OCI-LY1 (cell line): ENCODE results near the gene IRX2.

ENCODE experiments used
- EZH2 ChIP-seq: fragments of 200-600 bp; sonication (generic), shearing (Covaris generic); IDR thresholded peaks from 2 replicates; pipeline ENCODE4 v1.8.0; 2017; ENCODE audit warnings: borderline replicate concordance, mixed run types, mild to moderate bottlenecking, antibody characterized with exemption, low read length, moderate library complexity, mixed read lengths
- TF ChIP-seq, protein P1 (sequence below): fragments of 200-600 bp; sonication (generic), shearing (Covaris generic); IDR thresholded peaks from 2 replicates; pipeline ENCODE4 v1.5.1; 2017; ENCODE audit warnings: mild to moderate bottlenecking, antibody characterized with exemption, low read length, moderate library complexity, mixed read lengths

DNA sequence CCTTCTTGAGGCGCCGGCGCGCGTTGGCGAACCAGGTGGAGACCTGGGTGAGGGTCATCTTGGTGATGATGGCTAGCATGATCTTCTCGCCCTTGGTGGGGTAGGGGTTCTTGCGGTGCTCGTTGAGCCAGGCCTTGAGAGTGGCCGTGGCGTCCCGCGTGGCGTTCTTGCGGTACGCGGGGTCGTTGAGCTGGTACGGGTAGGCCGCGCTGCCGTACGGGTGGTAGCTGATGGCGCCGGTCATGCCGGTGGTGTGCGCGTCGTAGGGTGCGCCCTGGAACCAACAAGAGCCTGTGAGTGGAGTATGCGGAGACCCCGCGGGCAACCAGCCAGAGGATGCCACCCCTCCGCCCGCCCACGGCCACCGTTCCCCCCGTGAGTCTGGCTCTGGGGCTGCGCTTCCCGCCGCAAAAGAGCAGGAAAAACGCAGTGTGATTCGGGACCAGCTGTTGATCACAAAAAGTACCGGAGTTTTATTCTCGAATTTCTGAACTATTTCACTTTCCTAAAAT lies 1.9 kb downstream of the IRX2 start:
- TF ChIP-seq, protein P1, sequence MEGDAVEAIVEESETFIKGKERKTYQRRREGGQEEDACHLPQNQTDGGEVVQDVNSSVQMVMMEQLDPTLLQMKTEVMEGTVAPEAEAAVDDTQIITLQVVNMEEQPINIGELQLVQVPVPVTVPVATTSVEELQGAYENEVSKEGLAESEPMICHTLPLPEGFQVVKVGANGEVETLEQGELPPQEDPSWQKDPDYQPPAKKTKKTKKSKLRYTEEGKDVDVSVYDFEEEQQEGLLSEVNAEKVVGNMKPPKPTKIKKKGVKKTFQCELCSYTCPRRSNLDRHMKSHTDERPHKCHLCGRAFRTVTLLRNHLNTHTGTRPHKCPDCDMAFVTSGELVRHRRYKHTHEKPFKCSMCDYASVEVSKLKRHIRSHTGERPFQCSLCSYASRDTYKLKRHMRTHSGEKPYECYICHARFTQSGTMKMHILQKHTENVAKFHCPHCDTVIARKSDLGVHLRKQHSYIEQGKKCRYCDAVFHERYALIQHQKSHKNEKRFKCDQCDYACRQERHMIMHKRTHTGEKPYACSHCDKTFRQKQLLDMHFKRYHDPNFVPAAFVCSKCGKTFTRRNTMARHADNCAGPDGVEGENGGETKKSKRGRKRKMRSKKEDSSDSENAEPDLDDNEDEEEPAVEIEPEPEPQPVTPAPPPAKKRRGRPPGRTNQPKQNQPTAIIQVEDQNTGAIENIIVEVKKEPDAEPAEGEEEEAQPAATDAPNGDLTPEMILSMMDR, result no peak
- no peak for TF ChIP-seq EZH2
